Endothelial cell of umbilical vein (primary cell): Measurements from ENCODE around the gene DHRS7B.
A peak's percentile ranks its signal among the peaks of the same experiment; 100 is the strongest.

Experiments used
- EZH2 ChIP-seq: IDR thresholded peaks from 2 replicates; pipeline ENCODE4 v1.6.1; 2012; ENCODE audit warnings: borderline replicate concordance, low read depth, mild to moderate bottlenecking, moderate library complexity, low read length, inconsistent platforms; ENCODE audit not compliant: severe bottlenecking
- FOS ChIP-seq: IDR thresholded peaks from 2 replicates; pipeline ENCODE4 v1.6.1; 2011; ENCODE audit warnings: mild to moderate bottlenecking, low read length, moderate library complexity, borderline replicate concordance; ENCODE audit not compliant: insufficient read depth
- JUN ChIP-seq: IDR thresholded peaks from 2 replicates; pipeline ENCODE4 v1.6.1; 2011; ENCODE audit warnings: borderline replicate concordance, low read depth; ENCODE audit not compliant: insufficient read length, insufficient read depth
- MYC ChIP-seq: IDR thresholded peaks from one replicate; pipeline ENCODE4 v1.6.1; 2011; ENCODE audit warnings: mild to moderate bottlenecking, low read depth, low read length
- POLR2A ChIP-seq: IDR thresholded peaks from 2 replicates; pipeline ENCODE4 v1.6.1; 2012; ENCODE audit warnings: low read depth, mild to moderate bottlenecking, control low read depth, low read length
- POLR2AphosphoS5 ChIP-seq: IDR thresholded peaks from 2 replicates; pipeline ENCODE4 v1.6.1; 2012; ENCODE audit warnings: low read depth, mild to moderate bottlenecking, control low read depth, low read length, moderate library complexity; ENCODE audit not compliant: insufficient read depth
- TF ChIP-seq, protein P1 (sequence below), 2 donors: IDR thresholded peaks; 1 replicate in 1 of 2; 2 replicates in 1 of 2; pipeline ENCODE4 v1.5.1; 2011; ENCODE audit warnings: low read length in 2 of 2, mild to moderate bottlenecking in 2 of 2, moderate library complexity in 2 of 2, control low read depth in 1 of 2, inconsistent platforms in 1 of 2, low read depth in 1 of 2; ENCODE audit not compliant: insufficient read depth in 1 of 2; ENCODE audit errors: extremely low read depth in 1 of 2
- TF ChIP-seq, protein P2 (sequence below): IDR thresholded peaks from 2 replicates; pipeline ENCODE4 v1.6.1; 2011; ENCODE audit not compliant: insufficient read depth, insufficient read length

DNA sequence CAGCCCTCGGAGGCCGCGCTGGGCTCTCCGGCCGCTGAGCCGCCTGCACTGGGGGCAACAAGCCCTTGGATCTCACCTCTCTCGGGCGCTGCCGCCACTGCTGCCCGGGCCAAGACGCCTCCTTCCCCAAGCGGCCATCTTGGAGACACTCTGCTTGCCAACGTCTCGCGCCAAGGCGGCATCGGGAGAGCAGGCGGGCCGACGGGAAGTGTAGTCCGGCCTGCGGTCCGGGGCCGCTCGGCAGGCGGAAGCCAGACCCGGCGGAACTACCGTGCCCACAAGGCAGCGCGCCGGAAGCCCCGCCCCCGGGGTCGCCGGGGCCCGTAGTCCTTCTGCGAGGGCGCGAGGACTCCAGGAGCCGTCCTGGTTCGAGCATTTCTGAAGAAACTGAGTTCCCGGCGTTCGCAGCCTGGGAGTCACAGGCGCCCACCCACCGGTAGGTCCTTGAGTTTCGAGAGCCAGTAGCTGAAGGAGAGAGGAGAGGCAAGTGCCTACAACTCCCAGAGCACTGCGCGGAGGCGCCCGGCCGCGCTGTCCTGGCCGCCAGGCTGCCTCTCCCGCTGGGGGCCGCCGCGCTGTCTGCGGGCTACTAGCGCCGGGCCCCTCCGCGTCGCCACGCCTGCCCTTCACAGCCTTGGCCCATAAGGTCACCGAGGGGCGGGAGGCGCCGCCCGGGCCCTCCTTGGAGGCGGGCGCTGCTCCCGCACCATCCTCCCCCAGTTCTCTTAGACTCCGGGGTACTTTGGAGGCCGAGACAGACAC, 87.4 kb downstream of the DHRS7B start, which contains the start of gene TMEM11:
- TF ChIP-seq POLR2A: peak; percentile 58
- TF ChIP-seq, protein P1, sequence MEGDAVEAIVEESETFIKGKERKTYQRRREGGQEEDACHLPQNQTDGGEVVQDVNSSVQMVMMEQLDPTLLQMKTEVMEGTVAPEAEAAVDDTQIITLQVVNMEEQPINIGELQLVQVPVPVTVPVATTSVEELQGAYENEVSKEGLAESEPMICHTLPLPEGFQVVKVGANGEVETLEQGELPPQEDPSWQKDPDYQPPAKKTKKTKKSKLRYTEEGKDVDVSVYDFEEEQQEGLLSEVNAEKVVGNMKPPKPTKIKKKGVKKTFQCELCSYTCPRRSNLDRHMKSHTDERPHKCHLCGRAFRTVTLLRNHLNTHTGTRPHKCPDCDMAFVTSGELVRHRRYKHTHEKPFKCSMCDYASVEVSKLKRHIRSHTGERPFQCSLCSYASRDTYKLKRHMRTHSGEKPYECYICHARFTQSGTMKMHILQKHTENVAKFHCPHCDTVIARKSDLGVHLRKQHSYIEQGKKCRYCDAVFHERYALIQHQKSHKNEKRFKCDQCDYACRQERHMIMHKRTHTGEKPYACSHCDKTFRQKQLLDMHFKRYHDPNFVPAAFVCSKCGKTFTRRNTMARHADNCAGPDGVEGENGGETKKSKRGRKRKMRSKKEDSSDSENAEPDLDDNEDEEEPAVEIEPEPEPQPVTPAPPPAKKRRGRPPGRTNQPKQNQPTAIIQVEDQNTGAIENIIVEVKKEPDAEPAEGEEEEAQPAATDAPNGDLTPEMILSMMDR (IDR thresholded peaks at IDR 0.05; ENCODE audit: extremely low read depth in 1 of 2, insufficient read depth in 1 of 2, low read depth in 1 of 2, low read length in 2 of 2): peak in 1 of 2 donors; percentile 5
- TF ChIP-seq MYC: no peak
- no peak for TF ChIP-seq EZH2
- TF ChIP-seq JUN: no peak
- TF ChIP-seq POLR2AphosphoS5: peak; percentile 24
- no peak for TF ChIP-seq FOS
- TF ChIP-seq, protein P2, sequence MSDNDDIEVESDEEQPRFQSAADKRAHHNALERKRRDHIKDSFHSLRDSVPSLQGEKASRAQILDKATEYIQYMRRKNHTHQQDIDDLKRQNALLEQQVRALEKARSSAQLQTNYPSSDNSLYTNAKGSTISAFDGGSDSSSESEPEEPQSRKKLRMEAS: peak; percentile 12
